H9 (cell line): ENCODE results near the gene CHD6. TPM values are rescaled to one million over a fixed set of nuclear protein-coding genes. Genes with fewer than 3 reads are reported as not detected.

Source experiments
- DNase-seq: peaks from one replicate; pipeline ENCODE4 v3.0.0-alpha.2; 2017
- H2AFZ ChIP-seq: one replicate; pipeline ENCODE4 v1.6.1; 2013; ENCODE audit warnings: mild to moderate bottlenecking, low read length, control low read depth, moderate library complexity
- H2AK5ac ChIP-seq: 2 replicates; pipeline ENCODE4 v1.6.1; 2013; ENCODE audit warnings: low read length, control low read depth, mixed read lengths; ENCODE audit not compliant: insufficient read length
- H2BK120ac ChIP-seq: one replicate; pipeline ENCODE4 v1.6.1; 2013; ENCODE audit warnings: low read depth, mild to moderate bottlenecking, low read length, control low read depth, inconsistent platforms; ENCODE audit not compliant: poor library complexity, severe bottlenecking
- H2BK12ac ChIP-seq: 2 replicates; pipeline ENCODE4 v1.6.1; 2013; ENCODE audit warnings: low read length, control low read depth, mixed read lengths, low read depth; ENCODE audit not compliant: insufficient read length
- H2BK15ac ChIP-seq: 2 replicates; pipeline ENCODE4 v1.6.1; 2013; ENCODE audit warnings: low read depth, low read length, control low read depth
- H2BK20ac ChIP-seq: one replicate; pipeline ENCODE4 v1.6.1; 2013; ENCODE audit warnings: low read depth, mild to moderate bottlenecking, low read length, control low read depth, inconsistent platforms; ENCODE audit not compliant: poor library complexity, severe bottlenecking
- H2BK5ac ChIP-seq: 2 replicates; pipeline ENCODE4 v1.6.1; 2013; ENCODE audit warnings: low read length, control low read depth, mixed read lengths; ENCODE audit not compliant: insufficient read length
- H3K14ac ChIP-seq: 2 replicates; pipeline ENCODE4 v1.6.1; 2013; ENCODE audit warnings: low read length, control low read depth; ENCODE audit not compliant: insufficient read depth
- H3K18ac ChIP-seq: 2 replicates; pipeline ENCODE4 v1.6.1; 2013; ENCODE audit warnings: low read depth, mild to moderate bottlenecking, mixed read lengths, low read length, control low read depth; ENCODE audit not compliant: insufficient read length
- H3K23ac ChIP-seq: 2 replicates; pipeline ENCODE4 v1.6.1; 2013; ENCODE audit warnings: low read length, control low read depth, mixed read lengths, low read depth; ENCODE audit not compliant: insufficient read length
- H3K23me2 ChIP-seq: 2 replicates; pipeline ENCODE4 v1.6.1; 2013; ENCODE audit warnings: low read depth, mild to moderate bottlenecking, mixed read lengths, low read length, control low read depth; ENCODE audit not compliant: insufficient read length, poor library complexity, severe bottlenecking
- H3K27ac ChIP-seq: 2 replicates; pipeline ENCODE4 v1.5.1; 2013; ENCODE audit warnings: low read length, control low read depth, mixed read lengths, low read depth; ENCODE audit not compliant: insufficient read length
- H3K27me3 ChIP-seq: 2 replicates; pipeline ENCODE4 v1.6.1; 2013; ENCODE audit warnings: low read length, control low read depth, inconsistent platforms; ENCODE audit not compliant: insufficient read depth
- H3K4ac ChIP-seq: 2 replicates; pipeline ENCODE4 v1.6.1; 2013; ENCODE audit warnings: low read depth, mild to moderate bottlenecking, control low read depth, inconsistent platforms, low read length, moderate library complexity
- H3K4me1 ChIP-seq: 2 replicates; pipeline ENCODE4 v1.6.1; 2013; ENCODE audit warnings: low read length, control low read depth, inconsistent platforms; ENCODE audit not compliant: insufficient read depth
- H3K4me2 ChIP-seq: 2 replicates; pipeline ENCODE4 v1.6.1; 2013; ENCODE audit warnings: low read length, control low read depth, mixed read lengths; ENCODE audit not compliant: insufficient read length, insufficient read depth
- H3K56ac ChIP-seq: 2 replicates; pipeline ENCODE4 v1.6.1; 2013; ENCODE audit warnings: low read depth, mild to moderate bottlenecking, mixed read lengths, low read length, control low read depth; ENCODE audit not compliant: insufficient read length
- H3K79me1 ChIP-seq: 2 replicates; pipeline ENCODE4 v1.6.1; 2013; ENCODE audit warnings: low read depth, mild to moderate bottlenecking, moderate library complexity, low read length, control low read depth, inconsistent platforms; ENCODE audit not compliant: insufficient read depth, poor library complexity, severe bottlenecking
- H3K79me2 ChIP-seq: 2 replicates; pipeline ENCODE4 v1.6.1; 2013; ENCODE audit warnings: low read length, control low read depth, inconsistent platforms; ENCODE audit not compliant: insufficient read depth
- H3K9ac ChIP-seq: 2 replicates; pipeline ENCODE4 v1.6.1; 2013; ENCODE audit warnings: low read length, control low read depth, mixed read lengths; ENCODE audit not compliant: insufficient read length; ENCODE audit errors: extremely low read depth
- H3K9me3 ChIP-seq: one replicate; pipeline ENCODE4 v1.6.1; 2013; ENCODE audit warnings: low read depth, low read length, inconsistent platforms; ENCODE audit not compliant: control insufficient read depth
- H3T11ph ChIP-seq: one replicate; pipeline ENCODE4 v1.6.1; 2013; ENCODE audit warnings: mild to moderate bottlenecking, low read length, control low read depth, inconsistent platforms
- H4K20me1 ChIP-seq: one replicate; pipeline ENCODE4 v1.6.1; 2013; ENCODE audit not compliant: control insufficient read depth, insufficient read length, insufficient read depth
- H4K5ac ChIP-seq: 2 replicates; pipeline ENCODE4 v1.6.1; 2013; ENCODE audit warnings: low read depth, mild to moderate bottlenecking, mixed read lengths, low read length, control low read depth; ENCODE audit not compliant: insufficient read length
- H4K8ac ChIP-seq: replicated peaks from 2 replicates; pipeline ENCODE4 v1.6.1; 2013; ENCODE audit warnings: low read length, control low read depth, mixed read lengths, low read depth; ENCODE audit not compliant: insufficient read length
- H4K91ac ChIP-seq: 2 replicates; pipeline ENCODE4 v1.6.1; 2013; ENCODE audit warnings: low read depth, mild to moderate bottlenecking, moderate library complexity, mixed read lengths, low read length, control low read depth; ENCODE audit not compliant: insufficient read length
- H3K27ac Mint-ChIP-seq, 3 experiments: 2 replicates in 2 of 3; 3 replicates in 1 of 3; pipeline ENCODE4 v1.8.0; 2020 to 2021; ENCODE audit warnings: mixed read lengths in 3 of 3, mild to moderate bottlenecking in 1 of 3, moderate library complexity in 1 of 3
- H3K27me3 Mint-ChIP-seq: 2 replicates; pipeline ENCODE4 v1.8.0; 2021; ENCODE audit warnings: low read depth, mild to moderate bottlenecking, moderate library complexity, mixed read lengths
- H3K36me3 Mint-ChIP-seq, 3 experiments: 2 replicates in 2 of 3; 3 replicates in 1 of 3; pipeline ENCODE4 v1.8.0; 2020 to 2021; ENCODE audit warnings: low read depth in 3 of 3, mixed read lengths in 3 of 3; ENCODE audit not compliant: insufficient read depth in 1 of 3
- H3K4me1 Mint-ChIP-seq, 2 experiments: 2 replicates each; pipeline ENCODE4 v1.8.0; 2020; ENCODE audit warnings: mixed read lengths in 2 of 2
- H3K4me3 Mint-ChIP-seq, 2 experiments: 2 replicates in 1 of 2; 3 replicates in 1 of 2; pipeline ENCODE4 v1.8.0; 2020 to 2021; ENCODE audit warnings: mild to moderate bottlenecking in 2 of 2, mixed read lengths in 2 of 2, moderate library complexity in 1 of 2
- H3K9me3 Mint-ChIP-seq, 2 experiments: 2 replicates in 1 of 2; 3 replicates in 1 of 2; pipeline ENCODE4 v1.8.0; 2020; ENCODE audit warnings: mild to moderate bottlenecking in 2 of 2, mixed read lengths in 2 of 2, moderate library complexity in 1 of 2
- WGBS: extraction: QIAGEN DNeasy Blood & Tissue Kit; methylation state at CpG from one replicate; pipeline ENCODE4 v1.1.7; 2013; ENCODE audit warnings: missing lambda C conversion rate, low lambda C conversion rate, mixed read lengths; ENCODE audit not compliant: insufficient read length; ENCODE audit errors: extremely low coverage; 5-methylcytosine and 5-hydroxymethylcytosine counted together
- total RNA-seq: library from RNA; stranded (reverse); gene quantifications from 2 replicates; pipeline ENCODE4 v1.2.1, GENCODE V29; 2021
- TF ChIP-seq, protein P1 (sequence below): fragments of 200-600 bp; sonication (generic); conservative IDR thresholded peaks from 3 replicates; pipeline ENCODE4 v1.8.0; 2021; ENCODE audit warnings: antibody characterized with exemption, mild to moderate bottlenecking

The CHD6 gene
- total RNA-seq, 1 experiment from 2014 or later = 51.5 TPM

DNA sequence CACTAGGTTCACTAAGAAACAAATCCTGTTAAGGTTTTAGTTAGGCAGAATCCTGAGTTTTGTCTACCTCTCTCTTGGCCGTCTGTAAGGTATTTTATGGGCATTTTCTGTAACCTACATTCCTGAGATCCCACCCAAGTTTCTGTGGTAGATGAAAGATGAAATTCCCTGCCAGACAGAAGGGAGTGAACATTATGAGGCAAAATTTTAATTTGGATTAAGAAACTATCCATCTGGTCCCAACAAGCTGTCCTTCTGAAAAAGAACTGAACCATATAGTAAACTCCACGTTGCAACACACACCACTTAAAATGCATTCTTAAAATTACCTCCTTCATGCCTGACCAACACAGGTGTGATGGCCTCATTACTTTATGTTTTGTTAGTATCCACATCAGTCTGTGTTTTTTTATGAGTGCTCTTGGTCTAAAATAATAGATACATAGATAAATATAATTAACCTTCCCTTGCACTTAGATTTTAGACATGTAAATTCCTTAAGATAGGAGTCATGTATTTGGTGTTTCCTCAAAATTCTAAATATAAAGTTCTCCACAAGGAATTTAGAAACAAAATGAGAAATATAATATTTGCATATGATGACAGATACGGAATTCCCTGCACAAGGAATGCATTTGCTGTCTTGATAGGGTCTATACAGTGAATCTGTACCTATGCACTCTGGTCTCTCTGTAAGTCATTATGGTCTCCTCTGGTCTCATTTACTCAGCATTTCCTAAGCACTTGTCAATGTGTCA, 86.5 kb downstream of the CHD6 start:
- no peak overlapping the region for H3K27ac Mint-ChIP-seq
- no peaks in the 10 kb centered on the region; a peak in 1 of 4 replicates for H3K4me1 Mint-ChIP-seq
- H2AFZ ChIP-seq = no peak overlapping the region
- H2BK12ac ChIP-seq = no peak overlapping the region
- no peak overlapping the region for H2BK20ac ChIP-seq
- no peak overlapping the region for H4K91ac ChIP-seq
- no peaks in the 10 kb centered on the region for H3K27me3 ChIP-seq
- no peak overlapping the region for H4K5ac ChIP-seq
- peaks cover 9% of the 10 kb centered on the region for H3K79me1 ChIP-seq
- no peak overlapping the region for H3K23ac ChIP-seq
- no peak overlapping the region for H3K4me3 Mint-ChIP-seq
- peak overlapping the region; percentile 4 for H3K9ac ChIP-seq
- H4K20me1 ChIP-seq = no peaks in the 10 kb centered on the region
- WGBS = no CpG with 5 or more reads among the region's 3 CpGs
- no peaks in the 10 kb centered on the region for H3K9me3 ChIP-seq
- no peak overlapping the region for H3K56ac ChIP-seq
- no peak overlapping the region for H4K8ac ChIP-seq
- TF ChIP-seq, protein P1, sequence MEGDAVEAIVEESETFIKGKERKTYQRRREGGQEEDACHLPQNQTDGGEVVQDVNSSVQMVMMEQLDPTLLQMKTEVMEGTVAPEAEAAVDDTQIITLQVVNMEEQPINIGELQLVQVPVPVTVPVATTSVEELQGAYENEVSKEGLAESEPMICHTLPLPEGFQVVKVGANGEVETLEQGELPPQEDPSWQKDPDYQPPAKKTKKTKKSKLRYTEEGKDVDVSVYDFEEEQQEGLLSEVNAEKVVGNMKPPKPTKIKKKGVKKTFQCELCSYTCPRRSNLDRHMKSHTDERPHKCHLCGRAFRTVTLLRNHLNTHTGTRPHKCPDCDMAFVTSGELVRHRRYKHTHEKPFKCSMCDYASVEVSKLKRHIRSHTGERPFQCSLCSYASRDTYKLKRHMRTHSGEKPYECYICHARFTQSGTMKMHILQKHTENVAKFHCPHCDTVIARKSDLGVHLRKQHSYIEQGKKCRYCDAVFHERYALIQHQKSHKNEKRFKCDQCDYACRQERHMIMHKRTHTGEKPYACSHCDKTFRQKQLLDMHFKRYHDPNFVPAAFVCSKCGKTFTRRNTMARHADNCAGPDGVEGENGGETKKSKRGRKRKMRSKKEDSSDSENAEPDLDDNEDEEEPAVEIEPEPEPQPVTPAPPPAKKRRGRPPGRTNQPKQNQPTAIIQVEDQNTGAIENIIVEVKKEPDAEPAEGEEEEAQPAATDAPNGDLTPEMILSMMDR = no peak
- no peak for DNase-seq
- no peak overlapping the region for H2BK120ac ChIP-seq
- H3K23me2 ChIP-seq = no peaks in the 10 kb centered on the region
- peaks cover 2 to 23% (median 17%) of the 10 kb centered on the region in 3 experiments; a peak in 5 of 7 replicates for H3K36me3 Mint-ChIP-seq
- no peak overlapping the region for H2BK5ac ChIP-seq
- H2AK5ac ChIP-seq = no peak overlapping the region
- no peak overlapping the region for H2BK15ac ChIP-seq
- H3K79me2 ChIP-seq = peaks cover 2% of the 10 kb centered on the region; the same call in 1 of the 2 replicates
- no peak overlapping the region for H3T11ph ChIP-seq
- H3K9me3 Mint-ChIP-seq = no peaks in the 10 kb centered on the region
- H3K27ac ChIP-seq = no peak overlapping the region
- no peak overlapping the region for H3K14ac ChIP-seq
- H3K18ac ChIP-seq = no peak overlapping the region
- no peaks in the 10 kb centered on the region for H3K27me3 Mint-ChIP-seq
- H3K4me2 ChIP-seq = no peak overlapping the region
- no peaks in the 10 kb centered on the region for H3K4me1 ChIP-seq
- H3K4ac ChIP-seq = no peak overlapping the region
